SK-N-DZ (cell line): ENCODE data around the gene PIP4K2A. TPM values are rescaled to one million over a fixed set of nuclear protein-coding genes. Genes with fewer than 3 reads are reported as not detected.
"Not testable (repeated sequence)": the region's sequence is repeated elsewhere in the genome, so short reads cannot be mapped to it uniquely, and the experiment has no call there.

Experiments
- DNase-seq: peaks from one replicate; pipeline ENCODE4 v3.0.0-alpha.2; 2015; ENCODE audit warnings: low spot score
- polyA plus RNA-seq, 2 experiments: library from polyadenylated mRNA; depleted of rRNA; stranded (reverse); fragments of >200 nt; gene quantifications; 2 replicates each; pipeline ENCODE4 v1.2.3, GENCODE V29; 2014

PIP4K2A gene
- polyA plus RNA-seq (2014; cell fraction: cytosol; rRNA removed), result 11.1 and 12.2 TPM in 2 replicates
- 7.3 and 8.2 TPM in 2 replicates for polyA plus RNA-seq (2014; cell fraction: nucleus; rRNA removed)

DNA sequence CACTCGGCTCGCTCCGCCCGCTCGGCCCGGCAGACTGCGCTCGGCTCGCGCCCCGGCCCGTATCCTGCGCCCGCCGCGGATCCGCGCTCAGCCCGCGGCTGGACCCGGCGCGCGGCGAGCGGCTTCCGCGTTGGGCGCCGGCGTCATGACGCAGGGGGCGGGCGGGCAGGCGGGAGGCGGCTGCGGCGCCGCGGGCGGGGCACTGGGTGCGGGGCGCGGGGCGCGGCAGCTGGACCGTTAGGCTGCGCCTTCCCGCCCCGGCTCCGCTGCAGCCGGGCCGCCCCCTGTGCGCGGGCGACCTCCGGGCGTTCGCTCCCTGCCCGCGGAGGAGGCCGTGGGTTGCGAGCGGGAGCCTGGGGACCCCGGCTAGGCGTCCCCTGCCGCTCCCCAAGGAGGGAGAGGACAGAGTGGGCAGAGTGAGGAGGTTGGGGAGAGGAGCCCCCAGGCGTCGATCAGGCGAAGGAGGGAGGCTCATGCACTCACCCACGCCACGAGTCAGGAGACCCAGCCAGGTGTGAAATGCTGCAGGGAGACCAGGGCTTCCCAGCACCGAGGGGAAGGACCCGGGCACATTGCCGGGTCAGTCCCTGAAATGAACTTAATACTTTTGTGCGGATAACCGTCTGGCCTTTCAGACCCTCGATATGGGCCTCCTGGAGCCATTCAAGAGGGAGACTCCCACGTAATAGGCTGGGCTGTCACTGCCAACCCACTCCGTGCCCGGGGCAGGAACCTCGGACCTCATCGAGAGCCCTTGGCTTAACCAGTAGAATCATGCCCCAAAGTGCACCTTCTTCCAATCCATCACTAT lies at the start of gene PIP4K2A:
TSS of gene PIP4K2A (minus strand) at position 100 of the 811 bp plus-strand sequence. CDS start 252 bp downstream, outside the sequence.
- peak; percentile 34 for DNase-seq

DNA sequence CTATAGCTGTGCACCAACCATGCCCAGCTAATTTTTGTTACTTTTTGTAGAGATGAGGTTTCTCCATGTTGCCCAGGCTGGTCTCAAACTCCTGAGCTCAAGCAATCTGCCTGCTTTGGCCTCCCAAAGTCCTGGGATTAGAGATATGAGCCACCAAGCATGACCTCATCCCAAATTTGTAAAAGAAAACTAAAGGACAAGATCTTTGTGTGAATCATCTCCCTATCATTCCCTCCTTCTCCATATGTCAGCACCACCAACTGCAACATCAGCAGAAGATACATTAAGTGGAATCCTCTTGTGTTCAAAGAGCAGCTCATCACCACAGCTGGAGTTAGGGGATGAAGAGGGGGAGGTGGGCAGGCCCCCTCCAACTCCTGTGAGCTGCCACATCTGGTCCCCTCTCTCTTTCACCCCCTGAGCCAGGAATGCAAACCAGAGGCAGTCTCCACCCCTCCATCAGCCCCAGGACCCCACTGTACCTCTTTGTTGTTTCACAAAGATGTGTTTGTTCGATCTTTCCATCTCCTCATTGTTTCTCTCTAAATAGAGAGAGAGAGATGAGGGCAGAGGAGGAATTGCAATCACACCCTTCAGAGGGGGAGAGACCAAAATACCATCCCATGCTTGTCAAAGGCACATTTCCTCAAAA lies 47.3 kb upstream of the PIP4K2A start:
- no peak for DNase-seq

DNA sequence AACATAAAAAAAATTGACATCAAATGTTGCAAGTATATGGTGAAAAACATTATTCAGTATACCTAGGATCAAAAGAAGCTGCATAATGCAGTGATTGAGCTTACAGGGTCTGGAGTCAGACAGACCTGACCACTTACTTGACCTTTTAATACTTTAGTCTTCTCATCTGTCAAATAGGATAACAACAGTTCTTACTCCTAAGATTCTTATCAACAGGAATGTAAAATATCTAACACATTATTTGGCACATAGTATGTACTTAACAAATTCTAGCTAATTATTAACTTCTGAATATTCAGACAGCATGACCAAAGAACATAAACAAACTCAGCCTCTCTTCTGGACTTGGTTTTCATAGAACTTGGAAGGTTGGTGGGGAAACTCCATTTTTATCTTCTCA lies 45.6 kb upstream of the PIP4K2A start:
- DNase-seq, result no peak

DNA sequence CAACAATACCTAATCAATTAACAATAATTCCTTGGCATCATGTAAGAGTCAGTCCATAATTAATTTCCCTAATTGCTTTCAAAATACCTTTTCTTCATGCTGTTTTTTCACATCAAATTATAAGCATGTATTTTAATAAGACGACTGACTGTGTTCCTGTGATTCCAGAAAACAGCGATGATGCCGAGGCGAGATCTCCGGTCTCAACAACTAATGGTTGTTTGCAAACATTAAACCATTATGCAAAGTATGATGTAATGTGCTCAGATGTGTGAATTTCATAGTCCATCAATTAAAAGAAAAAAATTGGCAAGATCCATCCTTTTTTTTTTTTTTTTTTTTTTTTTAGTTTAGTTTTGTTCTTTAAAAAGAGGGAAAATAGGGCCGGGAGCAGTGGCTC lies 44.5 kb upstream of the PIP4K2A start:
- DNase-seq, result no peak

DNA sequence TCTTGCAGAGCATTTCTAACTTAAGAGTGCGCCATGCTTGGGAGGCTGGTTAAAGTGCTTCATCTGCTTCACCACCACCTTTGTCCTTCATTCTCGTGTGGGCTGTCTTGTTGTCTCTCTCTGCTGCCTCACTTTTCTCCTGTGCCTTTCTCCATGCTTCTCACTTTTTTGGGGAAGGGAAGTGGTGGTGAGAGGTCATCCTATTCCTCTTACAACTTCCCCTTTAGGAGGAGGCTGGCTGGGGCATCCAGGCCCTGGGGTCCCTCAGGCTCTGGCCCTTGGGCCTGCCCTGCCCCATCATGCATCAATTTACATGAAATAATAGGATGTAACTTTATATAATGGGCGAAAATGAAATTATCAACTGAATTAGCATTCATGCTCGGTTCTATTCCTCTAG lies 39.9 kb upstream of the PIP4K2A start:
- DNase-seq, result no peak

DNA sequence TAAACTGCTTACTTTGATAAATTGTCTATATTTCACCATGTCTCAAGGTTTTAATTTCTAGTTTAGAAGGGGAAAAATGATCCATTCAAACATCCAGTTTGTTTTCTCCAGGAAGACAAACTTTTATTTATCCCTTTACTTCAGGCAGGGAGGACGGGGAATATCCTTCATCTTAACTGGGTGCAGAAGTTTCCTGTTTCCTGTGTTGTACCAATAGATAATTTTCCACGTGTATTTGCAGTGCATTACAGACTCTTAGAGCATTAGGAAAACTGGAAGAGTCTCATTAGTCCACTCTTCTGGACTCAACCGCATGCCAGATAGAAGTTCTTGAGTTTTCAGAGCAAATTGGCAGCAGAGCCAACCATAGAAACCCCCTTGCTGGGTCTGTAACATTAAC lies 39.4 kb upstream of the PIP4K2A start:
- no peak for DNase-seq

DNA sequence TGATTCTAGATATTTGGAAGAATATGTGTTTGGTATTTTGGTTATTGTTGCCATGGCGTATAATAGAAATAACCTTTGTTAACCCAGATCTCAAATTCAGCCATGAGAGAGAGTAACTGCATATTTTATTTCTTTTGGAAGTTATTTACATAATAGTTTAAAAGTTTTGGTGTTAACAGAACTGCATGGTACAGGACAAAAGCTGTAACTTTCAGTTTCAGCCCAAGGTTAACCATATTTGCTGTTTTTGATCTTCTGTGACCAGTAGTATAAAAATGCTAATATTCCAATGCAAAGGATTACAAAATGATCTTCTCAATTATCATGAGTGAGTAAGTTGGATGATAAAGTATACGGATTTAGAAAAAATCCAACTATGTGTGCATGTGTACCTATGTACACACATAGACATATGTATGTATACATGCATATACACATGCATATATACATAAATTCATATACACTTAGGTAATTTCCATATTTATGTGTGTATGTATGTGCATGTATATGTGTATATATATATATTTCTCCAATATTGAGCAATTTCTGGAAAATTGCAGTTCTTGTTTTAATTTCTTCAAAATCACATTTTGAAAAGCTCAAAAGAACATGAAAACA lies 38.0 kb upstream of the PIP4K2A start:
- no peak for DNase-seq

DNA sequence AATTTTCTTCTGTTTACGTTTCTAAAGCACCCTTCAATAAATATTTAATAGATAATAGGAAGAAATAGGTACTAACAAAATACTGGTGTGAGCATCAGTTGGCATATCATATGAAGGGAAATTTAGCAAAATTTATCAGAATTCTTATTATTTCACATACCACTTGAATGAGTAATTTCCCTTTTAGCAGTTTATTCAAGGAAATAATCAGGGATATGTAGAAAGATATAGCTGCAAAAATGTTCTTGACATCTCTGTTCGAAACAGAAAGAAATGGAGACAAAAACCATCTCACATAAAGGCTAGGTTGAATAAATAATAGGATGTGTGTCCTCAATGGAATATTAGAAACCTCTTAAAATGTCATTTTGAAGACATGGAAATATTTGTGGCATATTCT lies 35.8 kb upstream of the PIP4K2A start:
- DNase-seq, result no peak

DNA sequence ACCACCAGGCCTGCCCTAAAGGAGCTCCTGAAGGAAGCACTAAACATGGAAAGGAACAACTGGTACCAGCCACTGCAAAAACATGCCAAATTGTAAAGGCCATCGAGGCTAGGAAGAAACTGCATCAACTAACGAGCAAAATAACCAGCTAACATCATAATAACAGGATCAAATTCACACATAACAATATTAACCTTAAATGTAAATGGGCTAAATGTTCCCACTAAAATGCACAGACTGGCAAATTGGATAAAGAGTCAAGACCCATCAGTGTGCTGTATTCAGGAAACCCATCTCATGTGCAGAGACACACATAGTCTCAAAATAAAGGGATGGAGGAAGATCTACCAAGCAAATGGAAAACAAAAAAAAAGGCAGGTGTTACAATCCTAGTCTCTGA lies 30.5 kb upstream of the PIP4K2A start:
- DNase-seq, result not testable (repeated sequence)

DNA sequence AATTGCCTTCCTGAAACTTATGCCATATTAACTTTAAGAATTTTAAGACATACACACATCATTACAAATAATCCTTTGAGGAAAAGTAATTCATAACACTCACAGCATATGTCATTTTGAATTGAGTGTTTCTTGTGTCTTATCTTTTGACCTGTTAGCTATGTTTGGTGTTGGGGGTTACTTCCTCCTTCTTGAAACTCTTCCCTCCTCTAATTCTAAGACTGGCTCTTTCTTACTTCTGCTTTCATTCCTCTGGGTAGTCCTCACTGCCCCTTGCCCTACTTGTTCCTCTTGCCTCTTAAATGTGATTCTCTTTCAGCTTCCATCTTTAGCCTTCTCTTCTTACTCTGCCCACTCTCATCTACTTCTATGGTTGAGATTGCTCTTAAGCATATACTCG lies 28.3 kb upstream of the PIP4K2A start:
- no peak for DNase-seq

DNA sequence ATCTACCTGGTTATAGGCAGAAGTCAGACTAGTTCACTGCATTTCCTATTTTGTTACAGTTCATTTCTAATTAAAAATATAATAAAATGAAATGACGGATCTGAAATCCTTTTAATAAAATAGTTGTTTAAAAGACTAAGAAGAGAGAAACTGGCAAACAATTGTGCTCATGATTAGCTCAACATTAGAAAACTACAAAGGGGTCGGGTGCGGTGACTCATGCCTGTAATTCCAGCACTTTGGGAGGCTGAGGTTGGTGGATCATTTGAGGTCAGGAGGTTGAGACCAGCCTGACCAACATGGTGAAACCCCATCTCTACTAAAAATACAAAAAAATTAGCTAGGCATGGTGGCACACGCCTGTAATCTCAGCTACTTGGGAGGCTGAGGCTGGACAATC lies 27.3 kb upstream of the PIP4K2A start:
- DNase-seq, result not testable (repeated sequence)

DNA sequence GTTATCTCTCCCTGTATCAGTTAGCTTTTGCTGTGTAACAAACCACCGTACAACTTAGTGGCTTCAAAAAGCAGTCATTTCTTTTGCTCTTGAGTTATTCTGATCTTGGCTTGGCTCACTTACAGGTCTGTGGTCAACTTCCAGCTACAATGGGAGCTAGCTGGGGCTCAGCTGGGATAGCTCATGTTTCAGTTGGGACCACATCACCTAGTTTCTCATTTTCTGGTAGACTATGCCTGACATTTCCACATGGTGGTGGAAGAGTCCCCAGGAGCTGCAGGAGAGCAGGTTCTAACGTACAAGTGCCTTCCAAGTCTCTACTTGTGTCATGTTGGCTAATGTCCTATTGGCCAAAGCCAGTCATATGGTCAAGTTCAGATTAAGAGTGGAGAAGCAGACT lies 25.8 kb upstream of the PIP4K2A start:
- no peak for DNase-seq

DNA sequence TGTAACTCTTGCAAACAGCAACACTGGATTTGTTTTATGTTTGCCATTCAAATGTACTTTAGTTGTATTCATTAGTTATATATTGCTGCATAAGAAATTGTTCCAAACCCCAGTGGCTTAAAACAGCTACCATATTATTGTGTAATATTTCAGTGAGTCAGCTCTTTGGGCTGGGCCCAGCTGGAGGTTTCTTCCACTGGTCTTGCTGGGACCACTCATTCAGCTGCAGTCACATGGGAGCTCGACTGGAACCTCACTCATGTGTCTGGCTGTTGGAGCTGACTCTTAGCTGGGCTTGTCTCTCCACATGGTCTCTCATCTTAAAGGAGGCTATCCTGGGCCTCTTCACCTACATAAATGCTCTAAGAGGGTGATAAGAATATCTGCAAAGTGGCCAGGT lies 23.2 kb upstream of the PIP4K2A start:
- no peak for DNase-seq

DNA sequence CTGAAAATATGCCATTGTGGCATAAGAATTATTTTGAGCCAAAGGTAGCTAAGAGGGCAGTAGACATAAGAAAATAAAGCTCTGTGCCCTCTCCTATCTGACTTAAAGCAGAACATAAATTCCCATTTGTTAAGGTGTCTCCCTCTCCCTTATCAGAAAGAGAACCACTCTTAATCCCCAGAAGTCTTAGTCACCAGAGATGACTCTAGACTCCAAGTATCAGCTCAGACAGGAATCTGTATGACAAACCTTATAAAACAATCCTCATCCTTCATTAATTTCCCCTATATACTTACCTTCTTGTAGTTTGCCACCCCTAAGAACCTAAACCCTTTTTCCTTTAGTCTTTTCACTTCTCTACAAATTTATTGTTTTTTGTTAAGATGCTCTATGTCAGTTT lies 21.8 kb upstream of the PIP4K2A start:
- DNase-seq, result no peak

DNA sequence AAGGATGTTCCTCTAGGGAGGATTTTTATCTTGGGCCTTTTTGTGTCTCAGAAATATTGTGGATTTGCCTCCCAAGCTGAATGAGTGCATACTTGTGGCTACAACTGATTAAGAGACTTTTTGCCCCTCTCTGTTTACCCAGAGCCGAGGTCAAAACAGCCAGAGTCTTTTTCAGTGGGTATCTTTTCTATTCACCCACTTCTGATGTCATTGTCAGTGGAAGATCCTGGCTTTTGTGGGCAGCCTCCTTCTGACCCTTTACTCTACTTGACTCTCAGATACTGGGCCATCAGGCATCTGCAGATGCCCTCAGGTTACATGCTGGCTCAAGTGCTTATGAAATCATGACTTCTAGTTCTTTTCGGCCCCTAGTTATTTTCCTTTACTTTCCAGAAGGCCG lies 19.6 kb upstream of the PIP4K2A start:
- no peak for DNase-seq

DNA sequence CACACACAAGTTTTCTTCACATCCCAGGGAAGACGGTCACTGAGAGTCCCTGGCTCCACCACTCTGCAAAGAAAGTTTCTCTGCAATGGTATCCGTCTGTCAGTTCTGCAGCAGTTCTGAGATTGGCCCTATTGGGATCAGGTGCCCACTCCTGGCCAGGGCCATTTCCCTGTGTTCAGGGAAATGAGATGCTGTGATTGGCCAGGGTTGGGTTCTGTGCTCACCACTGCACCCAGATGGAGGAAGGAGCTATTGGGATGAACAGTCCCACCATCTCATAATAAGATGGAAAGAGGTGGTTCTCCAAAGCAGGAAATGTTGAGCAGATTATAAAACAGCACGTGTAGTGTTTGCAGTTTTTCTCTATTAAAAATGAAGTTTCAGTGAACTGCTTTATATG lies 13.3 kb upstream of the PIP4K2A start:
- DNase-seq, result no peak

DNA sequence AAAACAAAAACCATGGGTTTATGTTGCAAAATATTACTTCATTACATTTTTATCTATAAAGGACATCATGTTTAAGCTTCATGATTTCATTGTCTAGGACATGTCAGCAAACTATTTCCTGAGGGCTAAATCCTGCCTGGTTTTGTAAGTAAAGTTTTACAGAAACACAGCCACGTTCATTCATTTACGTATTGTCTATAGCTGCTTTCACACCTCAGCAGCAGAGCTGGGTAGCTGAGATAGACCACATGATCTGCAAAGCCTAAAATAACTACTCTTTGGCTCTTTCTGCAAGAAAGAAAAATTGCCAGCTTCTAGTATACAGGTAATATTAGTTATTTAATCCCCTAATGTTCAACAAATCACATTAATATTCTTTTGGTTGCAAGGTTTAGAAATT lies 12.7 kb upstream of the PIP4K2A start:
- no peak for DNase-seq

DNA sequence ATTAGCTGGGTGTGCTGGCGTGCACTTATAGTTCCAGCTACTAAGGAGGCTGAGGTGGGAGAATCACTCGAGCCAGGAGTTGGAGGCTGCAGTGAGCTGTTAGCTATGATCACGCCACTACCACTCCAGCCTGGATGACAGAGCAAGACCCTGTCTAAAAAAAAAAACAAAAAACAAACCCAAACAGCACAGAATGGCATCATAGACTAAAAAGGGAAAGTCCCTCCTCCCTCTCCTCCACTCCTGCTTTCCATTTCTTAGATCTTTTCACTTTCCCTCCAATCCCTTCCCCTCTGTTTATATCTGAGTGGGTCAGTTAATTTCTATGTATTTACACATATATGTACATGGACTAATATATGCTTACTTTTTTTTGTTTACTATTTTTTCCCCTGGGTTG lies 10.4 kb upstream of the PIP4K2A start:
- DNase-seq, result no peak

DNA sequence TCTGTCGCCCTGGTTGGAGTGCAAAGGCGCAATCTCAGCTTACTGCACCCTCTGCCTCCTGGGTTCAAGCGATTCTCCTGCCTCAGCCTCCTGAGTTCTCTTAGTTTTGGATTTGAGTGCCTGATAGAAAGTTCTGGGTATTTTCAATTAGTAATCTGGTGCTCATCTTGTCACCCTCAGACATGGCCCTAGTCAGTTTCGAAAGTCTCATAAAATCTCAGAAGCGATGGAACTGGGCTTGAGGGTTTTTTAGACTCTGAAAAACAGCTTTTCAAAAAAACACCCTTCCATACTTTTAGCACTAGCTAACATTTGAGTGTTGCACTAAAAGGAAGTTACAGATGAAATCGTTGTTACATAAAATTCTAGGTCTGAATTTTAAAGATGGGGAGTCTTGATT lies 9.4 kb upstream of the PIP4K2A start:
- no peak for DNase-seq

DNA sequence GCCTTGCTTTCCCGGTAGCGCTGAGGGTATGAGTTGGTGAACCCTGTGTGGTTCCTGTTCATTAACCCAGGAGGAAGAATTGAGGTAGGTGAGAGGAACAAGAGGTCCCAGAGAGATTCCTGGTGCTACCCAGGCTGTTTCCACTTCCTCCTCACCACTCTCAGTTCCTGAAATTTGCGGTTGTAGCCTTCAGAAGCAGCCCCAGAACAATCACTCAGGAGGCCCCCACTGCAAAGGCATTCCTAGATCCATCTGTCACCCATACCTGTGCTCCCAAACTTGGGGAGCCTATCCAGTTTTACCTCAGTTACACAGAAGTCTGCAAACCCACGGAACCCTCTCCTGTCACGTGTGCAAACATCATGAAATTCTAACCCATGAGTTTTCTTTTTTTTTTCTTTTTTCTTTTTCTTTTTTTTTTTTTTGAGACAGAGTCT lies 9.0 kb upstream of the PIP4K2A start:
- DNase-seq, result no peak

DNA sequence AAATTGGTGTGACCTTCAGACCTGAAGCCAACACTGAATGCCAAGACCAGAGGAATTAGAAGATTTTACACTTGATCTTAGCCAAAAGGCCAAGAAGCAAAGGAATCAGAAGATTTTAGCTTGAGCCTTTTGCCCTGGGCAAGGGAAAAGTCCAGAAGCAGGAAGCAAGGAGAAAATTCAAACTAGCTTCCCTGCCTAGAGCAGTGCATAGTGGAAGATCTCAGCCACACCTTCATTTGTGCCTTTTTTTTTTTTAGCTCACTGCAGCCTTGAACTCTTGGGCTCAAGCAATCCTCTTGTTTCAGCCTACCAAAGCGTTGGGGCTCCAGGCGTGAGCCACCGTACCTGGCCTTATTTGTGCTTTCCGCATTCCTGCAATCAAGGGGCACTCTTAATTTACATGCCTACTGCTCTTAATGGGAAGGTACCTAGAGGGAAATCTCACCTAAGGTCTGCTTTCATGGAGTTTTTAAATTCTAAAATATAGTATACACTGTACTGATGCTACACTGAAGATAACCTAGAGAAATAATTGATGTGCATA lies 8.3 kb upstream of the PIP4K2A start:
- no peak for DNase-seq

DNA sequence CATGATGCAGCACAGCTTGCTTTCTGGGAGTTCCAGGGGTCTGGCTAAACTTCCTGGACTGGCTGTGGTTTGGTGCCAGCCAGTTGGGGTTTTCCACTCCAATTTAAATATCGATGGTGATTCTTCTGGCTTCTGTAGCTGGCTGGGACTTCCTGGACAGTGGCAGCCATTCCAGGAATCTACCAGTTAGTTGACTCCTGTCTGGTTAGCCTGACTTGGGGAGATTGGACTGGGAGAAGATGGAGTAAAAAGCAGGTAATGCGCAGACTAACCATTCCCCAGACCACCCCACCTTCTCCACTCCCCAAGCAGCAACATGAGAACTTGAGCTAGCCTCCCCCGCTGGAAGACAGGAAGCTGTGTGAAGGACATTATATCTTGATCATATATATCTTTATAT lies 6.3 kb upstream of the PIP4K2A start:
- no peak for DNase-seq
